A549 (cell line): Measurements from ENCODE around the gene ZGPAT.

Experiments
- EP300 ChIP-seq, 2 experiments: fragments of >200 bp; sonication (Bioruptor Twin); formaldehyde crosslinking; IDR thresholded peaks; 2 replicates in 1 of 2; 3 replicates in 1 of 2; pipeline ENCODE4 v1.6.1; 2016 to 2017
- MAFK ChIP-seq: fragments of 450-650 bp; IDR thresholded peaks from 2 replicates; pipeline ENCODE4 v1.6.1; 2014; ENCODE audit not compliant: partially characterized antibody
- POLR2A ChIP-seq: IDR thresholded peaks from 2 replicates; pipeline ENCODE4 v1.6.1; 2012; ENCODE audit warnings: mild to moderate bottlenecking, low read length
- TF ChIP-seq, protein P1 (sequence below): fragments of >200 bp; sonication (Bioruptor Twin); formaldehyde crosslinking; IDR thresholded peaks from 3 replicates; pipeline ENCODE4 v1.5.1; 2016
- TF ChIP-seq, protein P2 (sequence below): IDR thresholded peaks from 2 replicates; pipeline ENCODE4 v1.6.1; 2012
- TF ChIP-seq, protein P3 (sequence below): fragments of >200 bp; sonication (Bioruptor Twin); formaldehyde crosslinking; IDR thresholded peaks from 3 replicates; pipeline ENCODE4 v1.6.1; 2016

DNA sequence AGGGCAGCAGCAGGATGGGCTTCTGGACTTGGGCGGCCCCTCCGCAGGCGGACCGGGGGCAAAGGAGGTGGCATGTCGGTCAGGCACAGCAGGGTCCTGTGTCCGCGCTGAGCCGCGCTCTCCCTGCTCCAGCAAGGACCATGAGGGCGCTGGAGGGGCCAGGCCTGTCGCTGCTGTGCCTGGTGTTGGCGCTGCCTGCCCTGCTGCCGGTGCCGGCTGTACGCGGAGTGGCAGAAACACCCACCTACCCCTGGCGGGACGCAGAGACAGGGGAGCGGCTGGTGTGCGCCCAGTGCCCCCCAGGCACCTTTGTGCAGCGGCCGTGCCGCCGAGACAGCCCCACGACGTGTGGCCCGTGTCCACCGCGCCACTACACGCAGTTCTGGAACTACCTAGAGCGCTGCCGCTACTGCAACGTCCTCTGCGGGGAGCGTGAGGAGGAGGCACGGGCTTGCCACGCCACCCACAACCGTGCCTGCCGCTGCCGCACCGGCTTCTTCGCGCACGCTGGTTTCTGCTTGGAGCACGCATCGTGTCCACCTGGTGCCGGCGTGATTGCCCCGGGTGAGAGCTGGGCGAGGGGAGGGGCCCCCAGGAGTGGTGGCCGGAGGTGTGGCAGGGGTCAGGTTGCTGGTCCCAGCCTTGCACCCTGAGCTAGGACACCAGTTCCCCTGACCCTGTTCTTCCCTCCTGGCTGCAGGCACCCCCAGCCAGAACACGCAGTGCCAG, 11.0 kb upstream of the ZGPAT start, which contains the start of gene TNFRSF6B:
- TF ChIP-seq POLR2A (no peak), EP300 (IDR thresholded peaks at IDR 0.05) (no peak), MAFK (no peak)
- TF ChIP-seq, protein P1, sequence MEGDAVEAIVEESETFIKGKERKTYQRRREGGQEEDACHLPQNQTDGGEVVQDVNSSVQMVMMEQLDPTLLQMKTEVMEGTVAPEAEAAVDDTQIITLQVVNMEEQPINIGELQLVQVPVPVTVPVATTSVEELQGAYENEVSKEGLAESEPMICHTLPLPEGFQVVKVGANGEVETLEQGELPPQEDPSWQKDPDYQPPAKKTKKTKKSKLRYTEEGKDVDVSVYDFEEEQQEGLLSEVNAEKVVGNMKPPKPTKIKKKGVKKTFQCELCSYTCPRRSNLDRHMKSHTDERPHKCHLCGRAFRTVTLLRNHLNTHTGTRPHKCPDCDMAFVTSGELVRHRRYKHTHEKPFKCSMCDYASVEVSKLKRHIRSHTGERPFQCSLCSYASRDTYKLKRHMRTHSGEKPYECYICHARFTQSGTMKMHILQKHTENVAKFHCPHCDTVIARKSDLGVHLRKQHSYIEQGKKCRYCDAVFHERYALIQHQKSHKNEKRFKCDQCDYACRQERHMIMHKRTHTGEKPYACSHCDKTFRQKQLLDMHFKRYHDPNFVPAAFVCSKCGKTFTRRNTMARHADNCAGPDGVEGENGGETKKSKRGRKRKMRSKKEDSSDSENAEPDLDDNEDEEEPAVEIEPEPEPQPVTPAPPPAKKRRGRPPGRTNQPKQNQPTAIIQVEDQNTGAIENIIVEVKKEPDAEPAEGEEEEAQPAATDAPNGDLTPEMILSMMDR, result no peak
- TF ChIP-seq, protein P2, sequence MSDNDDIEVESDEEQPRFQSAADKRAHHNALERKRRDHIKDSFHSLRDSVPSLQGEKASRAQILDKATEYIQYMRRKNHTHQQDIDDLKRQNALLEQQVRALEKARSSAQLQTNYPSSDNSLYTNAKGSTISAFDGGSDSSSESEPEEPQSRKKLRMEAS, result no peak
- TF ChIP-seq, protein P3, sequence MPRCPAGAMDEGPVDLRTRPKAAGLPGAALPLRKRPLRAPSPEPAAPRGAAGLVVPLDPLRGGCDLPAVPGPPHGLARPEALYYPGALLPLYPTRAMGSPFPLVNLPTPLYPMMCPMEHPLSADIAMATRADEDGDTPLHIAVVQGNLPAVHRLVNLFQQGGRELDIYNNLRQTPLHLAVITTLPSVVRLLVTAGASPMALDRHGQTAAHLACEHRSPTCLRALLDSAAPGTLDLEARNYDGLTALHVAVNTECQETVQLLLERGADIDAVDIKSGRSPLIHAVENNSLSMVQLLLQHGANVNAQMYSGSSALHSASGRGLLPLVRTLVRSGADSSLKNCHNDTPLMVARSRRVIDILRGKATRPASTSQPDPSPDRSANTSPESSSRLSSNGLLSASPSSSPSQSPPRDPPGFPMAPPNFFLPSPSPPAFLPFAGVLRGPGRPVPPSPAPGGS, result no peak
